Left ventricle myocardium superior (tissue), 1 donor: ENCODE measurements around the gene SUN3. TPM values are rescaled to one million over a fixed set of nuclear protein-coding genes. Genes with fewer than 3 reads are reported as not detected.

ENCODE experiments used
- ATAC-seq: fragments of 200-7000 bp; cut with Tn5 transposase; one replicate; pipeline ENCODE4 v1.9.1; 2020; ENCODE audit warnings: mild to moderate bottlenecking, moderate library complexity
- DNase-seq: peaks from one replicate; pipeline ENCODE4 v3.0.0-alpha.2; 2020
- intact Hi-C: fragments of 100-400 bp; cut with micrococcal nuclease; formaldehyde crosslinking; loops from one replicate; pipeline ENCODE4 v1.11.0; 2022
- total RNA-seq: library from RNA; stranded (reverse); fragmentation: NEBNext Ultra II Directional; extraction: Animal tissue kit (Norgen Biotek cat#: 25700); gene quantifications from one replicate; pipeline ENCODE4 v1.2.1, GENCODE V29; 2021
- donor health status: DM: no; HTN: yes; CAD: no; lungs with severe emphysema.

Gene SUN3
- total RNA-seq, 1 donor from 2014 or later = not detected

- intact Hi-C loops = no loop called here
- ATAC-seq (no peak), DNase-seq (peak; percentile 27)
These were observed 91.0 kb downstream of the SUN3 start for GRCh38 chr7:47937711-47938573.

Other genes starting within 250 kb of the SUN3 start
- 2.8 TPM for gene PKD1L1, start 80.6 kb downstream of the SUN3 start, total RNA-seq
- 28.4 TPM for gene HUS1, start 49.5 kb downstream of the SUN3 start, total RNA-seq
- not detected for gene C7orf57, start 6.4 kb upstream of the SUN3 start, total RNA-seq
- gene UPP1, start 60.2 kb upstream of the SUN3 start, total RNA-seq = 20.9 TPM
- 0.20 TPM for gene ABCA13, start 142.4 kb upstream of the SUN3 start, total RNA-seq